Lung (tissue), 12 donors: Measurements from ENCODE around the gene COP1. TPM values are rescaled to one million over a fixed set of nuclear protein-coding genes. Genes with fewer than 3 reads are reported as not detected.
A peak's percentile ranks its signal among the peaks of the same experiment; 100 is the strongest.

Experiments
- ATAC-seq: fragments of 200-7000 bp; cut with Tn5 transposase; one replicate; pipeline ENCODE4 v1.9.1; 2020; ENCODE audit warnings: moderate number of reproducible peaks; ENCODE audit not compliant: insufficient read depth, low FRiP score
- DNase-seq, 3 donors: peaks; one replicate each; pipeline ENCODE4 v3.0.0-alpha.2; 2013 to 2017
- H3K27ac ChIP-seq, 2 donors: one replicate each; pipeline ENCODE4 v1.5.1; 2013; ENCODE audit warnings: mild to moderate bottlenecking in 2 of 2, moderate library complexity in 2 of 2, control low read depth in 1 of 2, inconsistent platforms in 1 of 2, low read depth in 1 of 2, low read length in 1 of 2
- H3K27me3 ChIP-seq, 3 donors: one replicate each; pipeline ENCODE4 v1.5.1; 2013; ENCODE audit warnings: low read length in 2 of 3; ENCODE audit not compliant: control insufficient read depth in 3 of 3, insufficient read depth in 3 of 3
- H3K36me3 ChIP-seq, 4 donors: one replicate each; pipeline ENCODE4 v1.5.1; 2013; ENCODE audit warnings: low read length in 4 of 4, mild to moderate bottlenecking in 1 of 4, moderate library complexity in 1 of 4; ENCODE audit not compliant: control insufficient read depth in 4 of 4, insufficient read depth in 4 of 4
- H3K4me1 ChIP-seq, 5 donors: one replicate each; pipeline ENCODE4 v1.5.1; 2013; ENCODE audit warnings: low read length in 5 of 5, mild to moderate bottlenecking in 2 of 5, moderate library complexity in 1 of 5; ENCODE audit not compliant: control insufficient read depth in 5 of 5, insufficient read depth in 5 of 5
- H3K4me3 ChIP-seq: one replicate; pipeline ENCODE4 v1.5.1; 2013; ENCODE audit warnings: mild to moderate bottlenecking, control low read depth, moderate library complexity
- H3K9ac ChIP-seq, 2 donors: one replicate each; pipeline ENCODE4 v1.5.1; 2013; ENCODE audit warnings: low read length in 2 of 2, control low read depth in 1 of 2; ENCODE audit not compliant: insufficient read depth in 1 of 2
- H3K9me3 ChIP-seq, 4 donors: one replicate each; pipeline ENCODE4 v1.5.1; 2013; ENCODE audit warnings: low read length in 3 of 4, mild to moderate bottlenecking in 1 of 4, moderate library complexity in 1 of 4; ENCODE audit not compliant: control insufficient read depth in 4 of 4, insufficient read depth in 3 of 4
- WGBS, 2 donors: extraction: QIAGEN DNeasy Blood & Tissue Kit; methylation state at CpG; one replicate each; pipeline ENCODE4 v1.1.7; 2013; 5-methylcytosine and 5-hydroxymethylcytosine counted together
- polyA plus RNA-seq, 2 donors: library from polyadenylated mRNA; stranded (reverse); fragments of 200-250 nt; gene quantifications; one replicate each; pipeline ENCODE4 v1.2.1, GENCODE V29; 2013
- total RNA-seq, 2 donors: library from RNA; depleted of rRNA in 1 of 2; stranded (reverse); fragments of >200 nt in 1 of 2; gene quantifications; one replicate each; pipeline ENCODE4 v1.2.1, GENCODE V29; 2014 to 2021
- TF ChIP-seq, protein P1 (sequence below): IDR thresholded peaks from 2 replicates; pipeline ENCODE4 v1.5.1; 2012; ENCODE audit warnings: mild to moderate bottlenecking; ENCODE audit errors: control extremely low read depth, extremely low read depth
- donor health status: control.
- donor health status: control.
- donor health status: Bipolar disorder and iron deficiency.
- donor health status: healthy.
- donor health status: DM: yes; HTN: yes; CAD: no.

The COP1 gene
- total and polyA plus RNA-seq, 4 donors, result 31.3 to 71.4 (median 52.8) TPM

DNA sequence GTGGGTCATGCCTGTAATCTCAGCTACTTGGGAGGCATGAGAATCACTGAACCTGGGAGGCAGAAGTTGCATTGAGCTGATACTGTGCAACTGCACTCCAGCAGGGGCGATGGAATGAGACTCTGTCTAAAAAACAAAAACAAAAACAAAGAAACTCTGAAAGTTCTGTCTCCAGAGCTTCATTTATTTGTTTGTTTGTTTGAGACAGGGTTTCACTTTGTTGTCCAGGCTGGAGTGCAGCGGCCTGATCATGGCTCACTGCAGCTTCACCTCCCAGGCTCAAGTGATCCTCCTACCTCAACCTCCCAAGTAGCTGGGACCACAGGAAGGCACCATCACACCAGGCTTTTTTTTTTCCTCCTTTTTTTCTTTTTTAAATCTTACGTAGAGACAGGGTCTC is 271.9 kb downstream of the COP1 start:
- H3K4me3 ChIP-seq, result no peak overlapping the region
- H3K27ac ChIP-seq, result no peak overlapping the region
- no peaks in the 10 kb centered on the region for H3K9me3 ChIP-seq
- H3K36me3 ChIP-seq, result peaks cover 0 to 8% (median 3%) of the 10 kb centered on the region in 4 donors
- 97 to 98% methylated on average over 3 of the region's 3 CpGs for whole genome bisulfite sequencing, 2 donors
- H3K9ac ChIP-seq, result no peak overlapping the region
- peaks cover 0 to 8% (median 1%) of the 10 kb centered on the region in 5 donors for H3K4me1 ChIP-seq
- ATAC-seq (no peak), DNase-seq (no peak)
- no peaks in the 10 kb centered on the region for H3K27me3 ChIP-seq
- TF ChIP-seq, protein P1, sequence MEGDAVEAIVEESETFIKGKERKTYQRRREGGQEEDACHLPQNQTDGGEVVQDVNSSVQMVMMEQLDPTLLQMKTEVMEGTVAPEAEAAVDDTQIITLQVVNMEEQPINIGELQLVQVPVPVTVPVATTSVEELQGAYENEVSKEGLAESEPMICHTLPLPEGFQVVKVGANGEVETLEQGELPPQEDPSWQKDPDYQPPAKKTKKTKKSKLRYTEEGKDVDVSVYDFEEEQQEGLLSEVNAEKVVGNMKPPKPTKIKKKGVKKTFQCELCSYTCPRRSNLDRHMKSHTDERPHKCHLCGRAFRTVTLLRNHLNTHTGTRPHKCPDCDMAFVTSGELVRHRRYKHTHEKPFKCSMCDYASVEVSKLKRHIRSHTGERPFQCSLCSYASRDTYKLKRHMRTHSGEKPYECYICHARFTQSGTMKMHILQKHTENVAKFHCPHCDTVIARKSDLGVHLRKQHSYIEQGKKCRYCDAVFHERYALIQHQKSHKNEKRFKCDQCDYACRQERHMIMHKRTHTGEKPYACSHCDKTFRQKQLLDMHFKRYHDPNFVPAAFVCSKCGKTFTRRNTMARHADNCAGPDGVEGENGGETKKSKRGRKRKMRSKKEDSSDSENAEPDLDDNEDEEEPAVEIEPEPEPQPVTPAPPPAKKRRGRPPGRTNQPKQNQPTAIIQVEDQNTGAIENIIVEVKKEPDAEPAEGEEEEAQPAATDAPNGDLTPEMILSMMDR, result no peak

DNA sequence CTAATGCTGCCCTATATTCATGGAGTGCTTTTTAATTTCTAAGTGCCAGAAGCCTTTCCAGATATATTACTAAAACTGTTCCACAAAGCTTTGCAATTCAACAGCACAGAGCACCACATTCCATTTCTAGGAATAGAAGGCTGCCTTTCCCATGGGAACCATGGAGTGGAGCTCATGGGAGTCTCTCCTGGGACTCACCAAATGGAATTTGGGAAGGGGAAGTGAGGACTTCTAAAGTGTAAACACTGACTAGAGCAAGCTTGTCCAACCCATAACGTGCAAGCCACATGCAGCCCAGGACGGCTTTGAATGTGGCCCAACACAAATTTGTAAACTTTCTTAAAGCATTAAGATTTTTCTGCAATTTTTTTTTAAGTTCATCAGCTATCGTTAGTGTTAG is 273.3 kb downstream of the COP1 start:
- TF ChIP-seq, protein P1, result no peak
- DNase-seq (peak in 2 of 3 donors; percentile 14 to 21), ATAC-seq (no peak)
- Histone ChIP-seq H3K9me3 (peaks cover 0 to 4% (median under 1%) of the 10 kb centered on the region in 4 donors), H3K27ac (no peak overlapping the region), H3K27me3 (no peaks in the 10 kb centered on the region), H3K4me1 (peaks cover 0 to 8% (median 0%) of the 10 kb centered on the region in 5 donors), H3K36me3 (peaks cover 0 to 1% (median 0%) of the 10 kb centered on the region in 4 donors), H3K4me3 (no peak overlapping the region), H3K9ac (no peak overlapping the region)
- 85% methylated on average over 3 of the region's 3 CpGs for WGBS, 2 donors

DNA sequence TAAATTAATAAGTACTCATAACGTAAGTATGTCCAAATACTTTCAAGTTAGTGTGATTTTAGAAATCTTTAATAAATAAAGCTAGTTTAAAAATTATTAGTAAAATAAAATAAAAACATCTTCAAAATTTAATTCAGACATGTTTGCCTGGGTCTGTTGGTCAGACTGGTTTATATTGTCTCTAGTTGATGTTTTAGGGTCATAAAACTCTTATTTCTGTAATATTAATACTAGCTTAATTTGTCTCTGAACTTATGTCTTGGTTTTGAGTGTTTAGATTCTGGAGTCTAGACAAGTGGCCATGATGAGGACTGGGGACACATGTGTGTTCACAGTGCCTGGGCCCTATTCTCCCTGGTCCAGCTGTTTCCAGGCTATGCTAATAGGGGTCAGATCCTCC is 279.1 kb downstream of the COP1 start:
- no peaks in the 10 kb centered on the region for H3K4me1 ChIP-seq
- no peak for ATAC-seq
- no peak overlapping the region for H3K4me3 ChIP-seq
- H3K9ac ChIP-seq, result no peak overlapping the region
- H3K27me3 ChIP-seq, result no peaks in the 10 kb centered on the region
- 100% methylated on average over 1 of the region's 1 CpG for WGBS, 2 donors
- no peak overlapping the region for H3K27ac ChIP-seq
- peak in 1 of 3 donors; percentile 25 for DNase-seq
- peaks cover 0 to 5% (median under 1%) of the 10 kb centered on the region in 4 donors for H3K36me3 ChIP-seq
- H3K9me3 ChIP-seq, result peaks cover 2 to 7% (median 5%) of the 10 kb centered on the region in 4 donors
- TF ChIP-seq, protein P1, result no peak
